Loucy (cell line): ENCODE results near the gene DNM3.

Experiments
- H2AFZ ChIP-seq: fragments of 200-600 bp; sonication (generic); 2 replicates; pipeline ENCODE4 v1.6.0; 2016; ENCODE audit warnings: antibody characterized with exemption, mild to moderate bottlenecking, low read length, moderate library complexity
- H3F3A ChIP-seq: fragments of 200-600 bp; 2 replicates; pipeline ENCODE4 v1.6.0; 2016; ENCODE audit warnings: antibody characterized with exemption, low read depth, mild to moderate bottlenecking
- H3K27me3 ChIP-seq: fragments of 200-600 bp; sonication (generic); 2 replicates; pipeline ENCODE4 v1.6.1; 2014; ENCODE audit warnings: low read length, mild to moderate bottlenecking; ENCODE audit not compliant: insufficient read depth, poor library complexity, severe bottlenecking
- H3K36me3 ChIP-seq: fragments of 200-600 bp; sonication (generic); 2 replicates; pipeline ENCODE4 v1.6.1; 2016; ENCODE audit warnings: low read length; ENCODE audit not compliant: insufficient read depth
- H3K4me1 ChIP-seq: fragments of 200-600 bp; sonication (generic); 2 replicates; pipeline ENCODE4 v1.5.1; 2014; ENCODE audit warnings: low read length, mild to moderate bottlenecking; ENCODE audit not compliant: insufficient read depth, poor library complexity, severe bottlenecking
- H3K4me2 ChIP-seq: fragments of 200-600 bp; sonication (generic); 2 replicates; pipeline ENCODE4 v1.6.0; 2014; ENCODE audit warnings: antibody characterized with exemption, low read length, low read depth, mild to moderate bottlenecking; ENCODE audit not compliant: poor library complexity, severe bottlenecking
- H3K4me3 ChIP-seq: fragments of 200-600 bp; sonication (generic); 2 replicates; pipeline ENCODE4 v1.5.1; 2014; ENCODE audit warnings: low read length, mild to moderate bottlenecking, mixed read lengths; ENCODE audit not compliant: poor library complexity, severe bottlenecking
- H3K79me2 ChIP-seq: fragments of 200-600 bp; sonication (generic); 2 replicates; pipeline ENCODE4 v1.6.1; 2014; ENCODE audit warnings: low read length; ENCODE audit not compliant: insufficient read depth
- H3K9ac ChIP-seq: fragments of 200-600 bp; sonication (generic); 2 replicates; pipeline ENCODE4 v1.6.0; 2014; ENCODE audit warnings: mild to moderate bottlenecking, low read depth, low read length, moderate library complexity; ENCODE audit not compliant: poor library complexity, severe bottlenecking
- H3K9me2 ChIP-seq: fragments of 200-600 bp; sonication (generic); replicated peaks from 2 replicates; pipeline ENCODE4 v1.6.1; 2016; ENCODE audit warnings: low read depth, low read length, mixed read lengths
- H3K9me3 ChIP-seq: fragments of 200-600 bp; sonication (generic); 2 replicates; pipeline ENCODE4 v1.6.1; 2014; ENCODE audit warnings: mild to moderate bottlenecking, antibody characterized with exemption, low read length, low read depth; ENCODE audit not compliant: insufficient read depth
- H4K20me1 ChIP-seq: fragments of 200-600 bp; sonication (generic); 2 replicates; pipeline ENCODE4 v1.6.0; 2014; ENCODE audit warnings: antibody characterized with exemption, low read length, mild to moderate bottlenecking; ENCODE audit not compliant: insufficient read depth, poor library complexity, severe bottlenecking
- EZH2phosphoT487 ChIP-seq: fragments of 200-600 bp; IDR thresholded peaks from 2 replicates; pipeline ENCODE4 v1.6.1; 2018; ENCODE audit warnings: antibody characterized with exemption, mild to moderate bottlenecking, moderate library complexity, borderline replicate concordance
- TF ChIP-seq, protein P1 (sequence below): fragments of 200-600 bp; sonication (generic); conservative IDR thresholded peaks from 2 replicates; pipeline ENCODE4 v1.5.1; 2014; ENCODE audit warnings: mild to moderate bottlenecking, antibody characterized with exemption, low read length

Gene DNM3

GRCh38 chr1:171917331-171917730 lies 76.0 kb downstream of the DNM3 start:
- Histone ChIP-seq H3K9ac (no peak overlapping the region), H3K4me2 (no peak overlapping the region), H4K20me1 (no peaks in the 10 kb centered on the region), H3K36me3 (no peaks in the 10 kb centered on the region), H3K27me3 (no peaks in the 10 kb centered on the region), H3F3A (no peaks in the 10 kb centered on the region), H3K9me3 (no peaks in the 10 kb centered on the region), H3K9me2 (no peaks in the 10 kb centered on the region), H3K79me2 (no peaks in the 10 kb centered on the region), H2AFZ (no peak overlapping the region), H3K4me3 (no peak overlapping the region), H3K4me1 (no peaks in the 10 kb centered on the region)
- TF ChIP-seq, protein P1, sequence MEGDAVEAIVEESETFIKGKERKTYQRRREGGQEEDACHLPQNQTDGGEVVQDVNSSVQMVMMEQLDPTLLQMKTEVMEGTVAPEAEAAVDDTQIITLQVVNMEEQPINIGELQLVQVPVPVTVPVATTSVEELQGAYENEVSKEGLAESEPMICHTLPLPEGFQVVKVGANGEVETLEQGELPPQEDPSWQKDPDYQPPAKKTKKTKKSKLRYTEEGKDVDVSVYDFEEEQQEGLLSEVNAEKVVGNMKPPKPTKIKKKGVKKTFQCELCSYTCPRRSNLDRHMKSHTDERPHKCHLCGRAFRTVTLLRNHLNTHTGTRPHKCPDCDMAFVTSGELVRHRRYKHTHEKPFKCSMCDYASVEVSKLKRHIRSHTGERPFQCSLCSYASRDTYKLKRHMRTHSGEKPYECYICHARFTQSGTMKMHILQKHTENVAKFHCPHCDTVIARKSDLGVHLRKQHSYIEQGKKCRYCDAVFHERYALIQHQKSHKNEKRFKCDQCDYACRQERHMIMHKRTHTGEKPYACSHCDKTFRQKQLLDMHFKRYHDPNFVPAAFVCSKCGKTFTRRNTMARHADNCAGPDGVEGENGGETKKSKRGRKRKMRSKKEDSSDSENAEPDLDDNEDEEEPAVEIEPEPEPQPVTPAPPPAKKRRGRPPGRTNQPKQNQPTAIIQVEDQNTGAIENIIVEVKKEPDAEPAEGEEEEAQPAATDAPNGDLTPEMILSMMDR: no peak
- no peak for TF ChIP-seq EZH2phosphoT487

DNA sequence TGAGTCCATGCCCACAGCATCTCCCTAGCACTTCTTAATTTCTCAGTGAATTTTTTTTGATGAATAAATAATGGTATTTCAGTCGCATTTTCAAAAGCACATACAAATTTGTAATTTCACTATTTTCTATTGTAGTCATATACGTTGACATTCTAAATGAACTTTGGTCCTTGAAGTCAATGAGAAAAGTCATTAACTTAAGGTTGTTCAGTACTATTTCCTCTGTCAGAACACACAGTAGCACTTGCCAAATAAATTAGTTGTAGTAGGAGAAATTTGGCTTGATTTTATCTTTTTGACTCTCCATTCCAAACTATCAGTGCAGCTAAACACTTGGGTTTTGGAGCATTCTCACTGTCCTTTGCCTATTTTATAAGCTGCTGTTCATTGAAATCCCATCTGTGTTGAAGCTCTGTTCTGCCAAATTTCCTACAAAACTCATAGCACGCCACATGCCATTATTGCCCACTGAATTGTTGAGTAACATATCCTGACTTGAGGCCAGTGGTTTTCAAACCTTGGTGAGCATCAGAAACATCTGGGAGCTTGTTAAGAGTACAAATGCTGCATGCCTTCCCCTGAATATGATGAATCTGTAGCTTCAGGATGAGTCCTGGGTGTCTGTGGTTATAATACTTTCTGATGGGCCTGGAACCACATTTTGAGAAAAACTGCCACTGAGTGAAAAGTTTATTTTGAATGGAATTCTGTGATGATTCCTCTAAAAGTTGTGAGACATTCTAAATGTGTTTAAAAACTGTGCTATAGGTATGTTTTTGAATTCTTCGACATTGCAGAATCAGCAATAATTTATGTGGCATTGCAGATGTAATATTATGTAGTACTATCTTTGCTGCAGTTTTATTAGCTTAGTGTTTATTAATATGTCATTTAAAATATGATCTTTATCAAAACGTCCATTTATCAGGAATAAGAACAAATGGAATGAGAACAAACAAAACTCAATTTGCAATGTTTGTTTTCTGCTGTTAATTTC lies 78.9 kb downstream of the DNM3 start:
- no peaks in the 10 kb centered on the region for H3K4me1 ChIP-seq
- no peaks in the 10 kb centered on the region for H3K36me3 ChIP-seq
- no peaks in the 10 kb centered on the region for H3K79me2 ChIP-seq
- no peaks in the 10 kb centered on the region for H3K9me2 ChIP-seq
- no peak overlapping the region for H3K4me3 ChIP-seq
- no peaks in the 10 kb centered on the region for H4K20me1 ChIP-seq
- no peak overlapping the region for H2AFZ ChIP-seq
- H3K27me3 ChIP-seq: no peaks in the 10 kb centered on the region
- no peak overlapping the region for H3K4me2 ChIP-seq
- no peaks in the 10 kb centered on the region for H3F3A ChIP-seq
- H3K9me3 ChIP-seq: no peaks in the 10 kb centered on the region
- no peak overlapping the region for H3K9ac ChIP-seq
- TF ChIP-seq, protein P1: no peak
- no peak for TF ChIP-seq EZH2phosphoT487

GRCh38 chr1:171922999-171923398 lies 81.7 kb downstream of the DNM3 start:
- no peaks in the 10 kb centered on the region for H3F3A ChIP-seq

More at GRCh38 chr1:171922999-171923398, 81.7 kb downstream of the DNM3 start:
- Histone ChIP-seq H3K4me3 (no peak overlapping the region), H3K36me3 (no peaks in the 10 kb centered on the region), H3K4me1 (no peaks in the 10 kb centered on the region), H3K27me3 (no peaks in the 10 kb centered on the region), H3K9me3 (no peaks in the 10 kb centered on the region), H3K79me2 (no peaks in the 10 kb centered on the region), H2AFZ (no peak overlapping the region), H4K20me1 (no peaks in the 10 kb centered on the region), H3K9ac (no peak overlapping the region), H3K9me2 (no peaks in the 10 kb centered on the region), H3K4me2 (no peak overlapping the region)
- TF ChIP-seq, protein P1: no peak
- TF ChIP-seq EZH2phosphoT487: no peak
